NB4 (cell line): ENCODE measurements around the gene DNAJC5.
"Not testable (repeated sequence)": the region's sequence is repeated elsewhere in the genome, so short reads cannot be mapped to it uniquely, and the experiment has no call there.

Experiments used
- DNase-seq: peaks from one replicate; pipeline ENCODE4 v3.0.0; 2010; ENCODE audit warnings: low read depth
- H3K4me3 ChIP-seq: one replicate; pipeline ENCODE4 v1.5.1; 2011; ENCODE audit warnings: mild to moderate bottlenecking, low read depth, low read length, moderate library complexity
- MYC ChIP-seq: IDR thresholded peaks from 2 replicates; pipeline ENCODE4 v1.6.1; 2011; ENCODE audit warnings: low read depth, low read length
- POLR2A ChIP-seq: IDR thresholded peaks from 2 replicates; pipeline ENCODE4 v1.6.1; 2011; ENCODE audit warnings: mild to moderate bottlenecking; ENCODE audit not compliant: insufficient read length; ENCODE audit errors: extremely low read depth
- TF ChIP-seq, protein P1 (sequence below): IDR thresholded peaks from 2 replicates; pipeline ENCODE4 v1.6.1; 2011; ENCODE audit warnings: low read depth, low read length
- TF ChIP-seq, protein P2 (sequence below): IDR thresholded peaks from one replicate; pipeline ENCODE4 v1.5.1; 2012; ENCODE audit warnings: low read depth, low read length

The DNAJC5 gene

DNA sequence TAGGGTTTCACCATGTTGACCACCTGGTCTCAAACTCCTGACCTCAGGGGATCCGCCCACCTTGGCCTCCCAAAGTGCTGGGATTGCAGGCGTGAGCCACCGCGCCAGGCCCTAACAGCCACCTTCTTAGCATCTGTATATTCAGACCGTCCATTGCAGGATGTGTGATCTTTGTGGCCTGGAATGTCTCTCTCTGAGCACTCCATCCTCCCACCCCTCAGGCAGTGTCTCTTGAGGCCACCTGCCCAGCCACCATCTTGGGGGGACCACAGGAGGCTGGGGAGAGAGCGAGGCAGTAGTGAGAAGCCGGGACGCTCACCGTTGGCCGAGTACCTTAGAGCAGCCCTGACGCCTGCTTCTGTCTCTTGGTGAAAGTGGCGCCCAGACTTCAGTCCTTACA is 18.8 kb downstream of the DNAJC5 start:
- no peak overlapping the region for H3K4me3 ChIP-seq
- no peak for DNase-seq
- TF ChIP-seq, protein P1, sequence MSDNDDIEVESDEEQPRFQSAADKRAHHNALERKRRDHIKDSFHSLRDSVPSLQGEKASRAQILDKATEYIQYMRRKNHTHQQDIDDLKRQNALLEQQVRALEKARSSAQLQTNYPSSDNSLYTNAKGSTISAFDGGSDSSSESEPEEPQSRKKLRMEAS: no peak
- TF ChIP-seq, protein P2, sequence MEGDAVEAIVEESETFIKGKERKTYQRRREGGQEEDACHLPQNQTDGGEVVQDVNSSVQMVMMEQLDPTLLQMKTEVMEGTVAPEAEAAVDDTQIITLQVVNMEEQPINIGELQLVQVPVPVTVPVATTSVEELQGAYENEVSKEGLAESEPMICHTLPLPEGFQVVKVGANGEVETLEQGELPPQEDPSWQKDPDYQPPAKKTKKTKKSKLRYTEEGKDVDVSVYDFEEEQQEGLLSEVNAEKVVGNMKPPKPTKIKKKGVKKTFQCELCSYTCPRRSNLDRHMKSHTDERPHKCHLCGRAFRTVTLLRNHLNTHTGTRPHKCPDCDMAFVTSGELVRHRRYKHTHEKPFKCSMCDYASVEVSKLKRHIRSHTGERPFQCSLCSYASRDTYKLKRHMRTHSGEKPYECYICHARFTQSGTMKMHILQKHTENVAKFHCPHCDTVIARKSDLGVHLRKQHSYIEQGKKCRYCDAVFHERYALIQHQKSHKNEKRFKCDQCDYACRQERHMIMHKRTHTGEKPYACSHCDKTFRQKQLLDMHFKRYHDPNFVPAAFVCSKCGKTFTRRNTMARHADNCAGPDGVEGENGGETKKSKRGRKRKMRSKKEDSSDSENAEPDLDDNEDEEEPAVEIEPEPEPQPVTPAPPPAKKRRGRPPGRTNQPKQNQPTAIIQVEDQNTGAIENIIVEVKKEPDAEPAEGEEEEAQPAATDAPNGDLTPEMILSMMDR: no peak
- no peak for TF ChIP-seq MYC
- TF ChIP-seq POLR2A: no peak

DNA sequence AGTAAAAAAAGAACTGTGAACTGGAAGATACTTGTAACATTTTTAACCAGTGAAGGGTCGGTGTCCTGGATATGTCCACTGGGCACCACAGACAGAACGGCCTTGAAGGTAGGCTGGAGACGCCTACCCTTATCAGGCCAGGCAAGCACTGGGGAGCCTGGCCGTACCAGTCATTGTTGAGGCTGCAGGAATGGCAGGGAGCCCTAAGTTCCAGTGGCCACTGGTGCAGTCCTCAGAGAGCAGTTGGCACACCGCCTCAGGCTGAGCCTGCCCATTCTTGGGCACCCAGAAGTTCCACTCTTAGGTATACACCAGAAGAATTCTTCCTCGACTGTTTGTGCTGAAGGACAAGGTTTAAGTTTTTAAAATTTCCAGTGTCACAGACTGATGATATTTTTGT is 20.5 kb downstream of the DNAJC5 start:
- TF ChIP-seq, protein P2: no peak
- no peak for TF ChIP-seq MYC
- TF ChIP-seq POLR2A: no peak
- TF ChIP-seq, protein P1: no peak
- no peak overlapping the region for H3K4me3 ChIP-seq
- no peak for DNase-seq

DNA sequence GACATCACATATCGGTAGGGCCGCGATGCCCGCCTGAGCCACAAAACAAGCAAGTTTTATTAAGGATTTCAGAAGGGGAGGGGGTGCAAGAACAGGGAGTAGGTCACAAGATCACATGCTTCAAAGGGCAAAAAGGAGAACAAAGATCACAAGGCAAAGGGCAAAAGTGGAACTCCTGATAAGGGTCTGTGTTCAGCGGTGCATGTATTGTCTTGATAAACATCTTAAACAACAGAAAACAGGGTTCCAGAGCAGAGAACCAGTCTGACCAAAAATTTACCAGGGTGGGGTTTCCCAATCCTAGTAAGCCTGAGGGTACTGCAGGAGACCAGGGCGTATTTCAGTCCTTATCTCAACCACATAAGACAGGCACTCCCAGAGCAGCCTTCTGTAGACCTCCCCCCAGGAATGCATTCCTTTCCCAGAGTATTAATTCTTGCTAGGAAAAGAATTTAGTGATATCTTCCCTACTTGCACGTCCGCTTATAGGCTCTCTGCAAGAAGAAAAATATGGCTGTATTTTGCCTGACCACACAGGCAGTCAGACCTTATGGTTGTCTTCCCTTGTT is 21.5 kb downstream of the DNAJC5 start:
- not testable (repeated sequence) for H3K4me3 ChIP-seq, DNase-seq

DNA sequence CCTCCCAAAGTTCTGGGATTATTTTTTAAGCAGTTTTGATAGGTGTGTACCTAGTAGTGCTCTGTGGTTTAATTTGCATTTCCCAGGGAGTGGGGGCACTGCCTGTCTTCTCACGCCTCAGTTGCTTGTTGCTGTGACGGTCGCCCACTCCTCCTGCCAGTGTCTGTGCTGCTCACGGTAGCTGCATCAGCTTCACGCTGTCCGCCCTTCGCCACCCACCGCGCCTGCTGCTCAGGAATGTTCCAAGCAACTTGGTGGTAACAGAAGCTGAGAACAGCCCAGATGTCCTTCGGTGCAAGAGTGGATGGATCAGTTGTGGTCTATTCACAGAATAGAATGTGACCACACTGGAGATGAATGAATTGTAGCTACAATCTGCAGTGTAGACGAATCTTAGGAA is 22.9 kb downstream of the DNAJC5 start:
- DNase-seq: no peak
- TF ChIP-seq MYC (no peak), POLR2A (no peak)
- TF ChIP-seq, protein P2: no peak
- TF ChIP-seq, protein P1: no peak
- no peak overlapping the region for H3K4me3 ChIP-seq

DNA sequence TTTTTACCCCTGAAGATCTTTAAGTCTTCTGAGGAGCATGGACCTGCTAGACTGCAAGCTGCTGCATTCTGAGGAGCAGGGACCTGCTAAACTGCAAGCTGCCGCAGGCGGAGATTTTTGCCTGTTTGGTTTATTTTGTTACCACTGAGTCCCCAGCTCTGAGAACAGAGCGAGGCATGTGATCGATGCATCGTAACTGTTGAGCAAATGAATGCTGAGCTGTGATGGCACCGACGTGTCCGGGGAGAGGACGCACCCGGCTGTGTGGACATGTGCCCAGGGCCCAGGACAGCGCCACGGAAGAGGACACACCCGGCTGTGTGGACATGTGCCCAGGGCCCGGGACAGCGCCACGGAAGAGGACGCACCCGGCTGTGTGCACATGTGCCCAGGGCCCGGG is 24.2 kb downstream of the DNAJC5 start:
- TF ChIP-seq, protein P1: no peak
- TF ChIP-seq, protein P2: no peak
- no peak for TF ChIP-seq MYC
- H3K4me3 ChIP-seq: no peak overlapping the region
- no peak for DNase-seq

DNA sequence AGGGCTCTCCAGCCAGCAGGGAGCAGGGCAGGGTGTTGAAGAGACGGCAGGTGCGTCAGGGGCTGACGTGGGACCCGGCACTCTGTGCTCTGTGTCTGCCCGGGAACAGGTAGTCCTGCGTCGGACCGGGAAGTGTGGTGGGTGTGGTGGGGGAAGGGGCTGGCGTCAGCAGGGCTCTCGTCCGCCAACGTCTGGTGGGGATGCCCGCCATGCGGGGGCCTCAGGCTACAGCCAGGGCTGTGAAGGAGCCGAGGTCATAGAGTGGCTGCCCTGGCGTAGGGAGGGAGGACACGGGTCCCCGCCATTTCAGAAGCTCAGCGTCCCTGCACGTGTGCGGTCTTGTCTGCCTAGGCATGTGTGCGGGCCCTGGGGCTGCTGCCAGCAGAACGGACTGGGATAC is 25.3 kb downstream of the DNAJC5 start:
- DNase-seq: no peak
- TF ChIP-seq, protein P1: no peak
- TF ChIP-seq, protein P2: no peak
- TF ChIP-seq MYC (no peak), POLR2A (no peak)
- H3K4me3 ChIP-seq: no peak overlapping the region
